Tibial nerve (tissue), 4 donors: ENCODE measurements around the gene GOLGA2. TPM values are rescaled to one million over a fixed set of nuclear protein-coding genes. Genes with fewer than 3 reads are reported as not detected.

Experiments
- DNase-seq, 2 donors: peaks; one replicate each; pipeline ENCODE4 v3.0.0-alpha.2; 2019; ENCODE audit warnings: low spot score in 2 of 2
- H3K27ac ChIP-seq, 4 donors: fragments of 200-600 bp; sonication (generic) in 3 of 4; one replicate each; pipeline ENCODE4 v1.5.1; 2017 to 2019; ENCODE audit warnings: mild to moderate bottlenecking in 1 of 4
- H3K27me3 ChIP-seq, 2 donors: fragments of 200-600 bp; sonication (generic) in 1 of 2; one replicate each; pipeline versions ENCODE4 v1.5.1 to v1.6.0; 2017 to 2019
- H3K36me3 ChIP-seq, 3 donors: fragments of 200-600 bp; sonication (generic); one replicate each; pipeline ENCODE4 v1.5.1; 2018 to 2019
- H3K4me1 ChIP-seq, 4 donors: fragments of 200-600 bp; sonication (generic) in 3 of 4; one replicate each; pipeline ENCODE4 v1.5.1; 2017 to 2019
- H3K4me3 ChIP-seq, 4 donors: fragments of 200-600 bp; sonication (generic) in 3 of 4; one replicate each; pipeline ENCODE4 v1.5.1; 2017 to 2019; ENCODE audit warnings: mild to moderate bottlenecking in 1 of 4, moderate library complexity in 1 of 4
- H3K9me3 ChIP-seq, 4 donors: fragments of 200-600 bp; sonication (generic) in 3 of 4; one replicate each; pipeline ENCODE4 v1.5.1; 2017 to 2019
- EP300 ChIP-seq, 2 donors: sonication (generic); formaldehyde crosslinking; IDR thresholded peaks; one replicate each; pipeline ENCODE4 v1.6.1; 2017; ENCODE audit warnings: antibody characterized with exemption in 2 of 2, mild to moderate bottlenecking in 1 of 2
- POLR2A ChIP-seq, 2 donors: fragments of 450-650 bp; IDR thresholded peaks; one replicate each; pipeline ENCODE4 v1.6.1; 2017; ENCODE audit warnings: antibody characterized with exemption in 2 of 2, mild to moderate bottlenecking in 2 of 2, moderate library complexity in 2 of 2
- WGBS, 2 donors: methylation state at CpG; one replicate each; pipeline ENCODE4 v1.1.5; 2018; 5-methylcytosine and 5-hydroxymethylcytosine counted together
- total RNA-seq, 4 donors: library from RNA; depleted of rRNA; stranded (reverse); fragments of >200 nt; gene quantifications; one replicate each; pipeline ENCODE4 v1.1.0, GENCODE V29; 2016
- TF ChIP-seq, protein P1 (sequence below), 5 experiments: fragments of 200-600 bp in 3 of 5; fragments of 450-650 bp in 2 of 5; sonication (generic) in 3 of 5; IDR thresholded peaks; one replicate each; pipeline ENCODE4 v1.5.1; 2016 to 2019; ENCODE audit warnings: antibody characterized with exemption in 5 of 5, mild to moderate bottlenecking in 3 of 5, moderate library complexity in 2 of 5

The GOLGA2 gene
- total RNA-seq = 100 to 1,000 TPM in 1 of 4 donors, 10 to 100 TPM in 3; 67.4 to 103 (median 91.9) TPM

DNA sequence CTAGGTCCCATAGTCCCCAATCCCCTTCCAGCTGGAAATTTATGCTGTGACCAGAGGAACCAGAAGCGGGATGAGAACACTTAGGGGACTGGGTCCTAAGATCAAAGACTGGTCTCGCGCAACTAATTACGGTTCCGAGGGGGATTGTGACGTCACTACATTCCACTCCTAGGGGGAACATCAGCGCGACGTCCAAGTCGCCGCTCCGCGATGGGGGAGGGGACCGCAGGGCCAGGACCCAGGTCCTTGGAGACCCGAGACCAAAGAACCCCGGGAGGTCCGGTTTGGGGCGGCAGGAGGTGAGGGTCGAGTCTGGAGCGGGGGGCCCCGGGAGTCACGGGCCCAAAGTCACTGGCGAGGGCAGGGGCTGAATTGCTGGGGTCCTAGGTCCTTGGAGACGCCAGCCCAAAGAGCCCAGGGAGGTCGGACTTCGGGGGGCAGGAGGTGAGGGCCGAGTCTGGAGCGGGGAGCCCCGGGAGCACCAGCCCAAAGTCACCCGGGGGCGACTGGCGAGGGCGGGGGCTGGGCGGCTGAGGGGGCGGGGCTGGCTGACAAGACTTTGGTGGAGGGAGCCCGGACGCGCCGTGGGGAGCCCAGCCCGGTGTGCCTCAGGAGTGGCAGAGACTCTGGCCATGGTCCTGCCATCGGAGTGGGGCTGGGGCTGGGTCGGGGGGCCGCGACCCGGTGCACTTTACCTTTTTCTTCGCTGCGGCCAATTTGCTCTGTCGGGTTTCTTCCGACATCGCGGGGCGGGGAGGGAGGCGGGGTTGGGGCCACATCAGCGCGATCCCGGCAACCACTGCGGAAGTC lies at the start of gene GOLGA2:
GOLGA2 (minus strand) TSS at position 810 of the 810 bp plus-strand sequence; CDS start at position 779, 31 bp downstream.
- DNase-seq = peak in 1 of 2 donors; percentile 24
- Histone ChIP-seq H3K27ac (peak within 1 kb of the TSS; percentile 79 to 91 (median 90)), H3K4me1 (peaks cover 0 to 51% (median 21%) of the 10 kb centered on the region in 4 donors), H3K27me3 (no peaks in the 10 kb centered on the region), H3K4me3 (peak within 1 kb of the TSS; percentile 83 to 91 (median 86)), H3K36me3 (peaks cover 0 to 36% (median 0%) of the 10 kb centered on the region in 3 donors), H3K9me3 (no peaks in the 10 kb centered on the region)
- 2 to 4% methylated on average over 9 to 39 of the region's 57 CpGs for WGBS, 2 donors
- TF ChIP-seq POLR2A (IDR thresholded peaks at IDR 0.05) (no peak), EP300 (IDR thresholded peaks at IDR 0.05) (peak in 1 of 2 donors; percentile 6)

DNA sequence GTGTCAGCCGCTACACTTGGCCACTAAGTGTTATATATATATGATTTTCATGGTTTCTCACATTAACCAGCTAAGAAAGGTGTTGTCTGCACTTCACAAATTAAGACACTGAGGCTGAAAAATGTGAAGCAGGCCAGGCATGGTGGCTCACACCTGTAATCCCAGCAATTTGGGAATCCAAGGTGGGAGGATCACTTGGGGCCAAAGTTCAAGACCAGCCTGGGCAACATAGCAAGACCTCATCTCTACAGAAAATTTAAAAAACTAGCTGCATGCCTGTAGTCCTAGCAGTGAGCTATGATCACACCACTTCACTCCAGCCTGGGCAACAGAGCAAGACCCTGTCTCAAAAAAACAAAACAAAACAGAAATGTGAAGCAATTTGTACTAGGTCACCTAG lies 48.6 kb upstream of the GOLGA2 start:
- TF ChIP-seq POLR2A (IDR thresholded peaks at IDR 0.05) = no peak
- no peak for TF ChIP-seq EP300 (IDR thresholded peaks at IDR 0.05)
- TF ChIP-seq, protein P1, sequence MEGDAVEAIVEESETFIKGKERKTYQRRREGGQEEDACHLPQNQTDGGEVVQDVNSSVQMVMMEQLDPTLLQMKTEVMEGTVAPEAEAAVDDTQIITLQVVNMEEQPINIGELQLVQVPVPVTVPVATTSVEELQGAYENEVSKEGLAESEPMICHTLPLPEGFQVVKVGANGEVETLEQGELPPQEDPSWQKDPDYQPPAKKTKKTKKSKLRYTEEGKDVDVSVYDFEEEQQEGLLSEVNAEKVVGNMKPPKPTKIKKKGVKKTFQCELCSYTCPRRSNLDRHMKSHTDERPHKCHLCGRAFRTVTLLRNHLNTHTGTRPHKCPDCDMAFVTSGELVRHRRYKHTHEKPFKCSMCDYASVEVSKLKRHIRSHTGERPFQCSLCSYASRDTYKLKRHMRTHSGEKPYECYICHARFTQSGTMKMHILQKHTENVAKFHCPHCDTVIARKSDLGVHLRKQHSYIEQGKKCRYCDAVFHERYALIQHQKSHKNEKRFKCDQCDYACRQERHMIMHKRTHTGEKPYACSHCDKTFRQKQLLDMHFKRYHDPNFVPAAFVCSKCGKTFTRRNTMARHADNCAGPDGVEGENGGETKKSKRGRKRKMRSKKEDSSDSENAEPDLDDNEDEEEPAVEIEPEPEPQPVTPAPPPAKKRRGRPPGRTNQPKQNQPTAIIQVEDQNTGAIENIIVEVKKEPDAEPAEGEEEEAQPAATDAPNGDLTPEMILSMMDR (IDR thresholded peaks at IDR 0.05) = no peak
- Histone ChIP-seq H3K4me1 (peaks cover 0 to 41% (median 21%) of the 10 kb centered on the region in 4 donors), H3K27ac (no peak overlapping the region), H3K36me3 (peaks cover 0 to 46% (median 13%) of the 10 kb centered on the region in 3 donors), H3K9me3 (no peaks in the 10 kb centered on the region), H3K4me3 (no peak overlapping the region), H3K27me3 (no peaks in the 10 kb centered on the region)
- WGBS, 2 donors = 87 to 100% methylated on average over 1 of the region's 1 CpG
- no peak for DNase-seq

GRCh38 chr9:128323791-128324190 lies 48.0 kb upstream of the GOLGA2 start:
- peak overlapping the region in 3 of 4 donors; percentile 71 to 98 (median 79) for H3K4me3 ChIP-seq
- no peaks in the 10 kb centered on the region for H3K9me3 ChIP-seq
- no peak overlapping the region for H3K27ac ChIP-seq
- TF ChIP-seq, protein P1 (IDR thresholded peaks at IDR 0.05) = no peak
- TF ChIP-seq EP300 (IDR thresholded peaks at IDR 0.05) (no peak), POLR2A (IDR thresholded peaks at IDR 0.05) (no peak)
- DNase-seq = no peak
- no peaks in the 10 kb centered on the region for H3K27me3 ChIP-seq
- WGBS, 2 donors = 85 to 87% methylated on average over 12 of the region's 12 CpGs
- peaks cover 0 to 41% (median 21%) of the 10 kb centered on the region in 4 donors for H3K4me1 ChIP-seq
- H3K36me3 ChIP-seq = peaks cover 0 to 48% (median 13%) of the 10 kb centered on the region in 3 donors

DNA sequence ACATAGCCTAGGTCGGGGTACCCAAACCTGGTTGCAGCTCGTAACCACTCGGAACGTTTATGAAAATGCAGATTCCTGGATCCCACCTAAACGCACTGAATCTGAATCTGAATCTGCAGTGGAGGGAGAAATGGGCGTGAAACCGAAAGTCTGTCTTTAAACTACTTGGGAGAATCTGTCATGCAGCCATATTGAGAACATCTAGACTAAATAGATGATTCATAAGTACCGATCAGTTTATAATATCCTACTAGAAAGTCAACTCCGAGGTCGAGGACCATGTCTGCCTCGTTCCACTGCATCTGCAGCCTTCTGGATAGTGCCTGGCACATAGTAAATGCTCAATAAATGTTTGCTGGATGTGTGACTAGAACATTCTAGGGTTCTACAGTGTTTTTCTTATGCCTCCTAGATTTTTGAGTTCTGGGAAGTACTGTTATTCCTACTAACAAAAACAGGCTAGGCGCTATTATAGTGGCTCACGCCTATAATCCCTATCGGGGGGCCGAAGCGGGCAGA lies 47.5 kb upstream of the GOLGA2 start:
- Histone ChIP-seq H3K27me3 (no peaks in the 10 kb centered on the region), H3K4me1 (peaks cover 0 to 41% (median 21%) of the 10 kb centered on the region in 4 donors), H3K9me3 (no peaks in the 10 kb centered on the region), H3K36me3 (peaks cover 0 to 48% (median 13%) of the 10 kb centered on the region in 3 donors), H3K4me3 (peak overlapping the region; percentile 71 to 98 (median 78)), H3K27ac (peak overlapping the region in 3 of 4 donors; percentile 81 to 90 (median 86))
- DNase-seq = no peak
- 24 to 29% methylated on average over 15 to 16 of the region's 16 CpGs for WGBS, 2 donors
- TF ChIP-seq EP300 (IDR thresholded peaks at IDR 0.05) (no peak), POLR2A (IDR thresholded peaks at IDR 0.05) (no peak)
- TF ChIP-seq, protein P1 (IDR thresholded peaks at IDR 0.05) = no peak

GRCh38 chr9:128322404-128323211 lies 46.8 kb upstream of the GOLGA2 start, which contains the start of the genes COQ4 and TRUB2:
Gene COQ4 (plus strand): TSS chr9:128322839. CDS start chr9:128322859, 20 bp downstream.
Gene TRUB2 (minus strand): TSS chr9:128322447. CDS start chr9:128322408, 39 bp downstream.
- no peaks in the 10 kb centered on the region for H3K9me3 ChIP-seq
- H3K4me1 ChIP-seq = peaks cover 0 to 41% (median 21%) of the 10 kb centered on the region in 4 donors
- H3K27ac ChIP-seq = peak within 1 kb of the TSS; percentile 45 to 90 (median 84)
- peak; percentile 88 to 93 for DNase-seq
- H3K27me3 ChIP-seq = no peaks in the 10 kb centered on the region
- TF ChIP-seq, protein P1 (IDR thresholded peaks at IDR 0.05) = peak in 2 of 5 experiments; percentile 29 to 61
- peak in 1 of 2 donors; percentile 90 for TF ChIP-seq EP300 (IDR thresholded peaks at IDR 0.05)
- peak in 1 of 2 donors; percentile 42 for TF ChIP-seq POLR2A (IDR thresholded peaks at IDR 0.05)
- H3K4me3 ChIP-seq = peak within 1 kb of the TSS; percentile 71 to 98 (median 78)
- H3K36me3 ChIP-seq = peaks cover 0 to 48% (median 13%) of the 10 kb centered on the region in 3 donors
- WGBS, 2 donors = 0 to 1% methylated on average over 29 to 80 of the region's 83 CpGs
